Caco-2 (cell line): Measurements from ENCODE around the gene C15orf39. TPM values are rescaled to one million over a fixed set of nuclear protein-coding genes. Genes with fewer than 3 reads are reported as not detected.

ENCODE experiments used
- BruUV-seq: library from RNA; stranded (reverse); fragments of 400-500 nt; replicated peaks from 2 replicates; lab custom pipeline; 2021; lab: Mats Ljungman, UMichigan
- CTCF ChIA-PET: fragments of 300-600 bp; sonication (Branson Sonifier 250); formaldehyde crosslinking; loops from one replicate; lab custom pipeline; 2022; ENCODE audit warnings: antibody characterized with exemption; lab: Charles Lee
- POLR2A ChIA-PET: fragments of 300-600 bp; sonication (Branson Sonifier 250); formaldehyde crosslinking; loops from one replicate; lab custom pipeline; 2022; ENCODE audit warnings: antibody characterized with exemption; lab: Charles Lee
- DNase-seq, 2 experiments: peaks; one replicate each; pipeline versions ENCODE4 v3.0.0 to v3.0.0-alpha.2; 2020 to 2022
- H3K27me3 ChIP-seq: replicated peaks from 2 replicates; pipeline ENCODE4 v1.6.0; 2011; ENCODE audit warnings: low read length; ENCODE audit not compliant: control insufficient read depth, insufficient read depth
- H3K36me3 ChIP-seq: 2 replicates; pipeline ENCODE4 v1.5.1; 2011; ENCODE audit warnings: low read length; ENCODE audit not compliant: control insufficient read depth, insufficient read depth
- H3K4me1 ChIP-seq: fragments of 250-450 bp; sonication (Bioruptor Pico); 2 replicates; pipeline ENCODE4 v1.5.1; 2020; ENCODE audit warnings: mild to moderate bottlenecking
- H3K4me3 ChIP-seq: 2 replicates; pipeline ENCODE4 v1.5.1; 2011; ENCODE audit warnings: low read depth, mild to moderate bottlenecking, control low read depth, low read length
- H3K9me3 ChIP-seq: fragments of 250-450 bp; sonication (Bioruptor Pico); 2 replicates; pipeline ENCODE4 v1.5.1; 2020; ENCODE audit warnings: mild to moderate bottlenecking, moderate library complexity
- H3K27ac Mint-ChIP-seq: one replicate; pipeline ENCODE4 v1.8.0; 2022; ENCODE audit warnings: mixed read lengths; ENCODE audit not compliant: unreplicated experiment
- H3K27me3 Mint-ChIP-seq: one replicate; pipeline ENCODE4 v1.8.0; 2022; ENCODE audit warnings: mixed read lengths; ENCODE audit not compliant: insufficient read depth, unreplicated experiment
- H3K36me3 Mint-ChIP-seq: one replicate; pipeline ENCODE4 v1.8.0; 2022; ENCODE audit warnings: mild to moderate bottlenecking, mixed read lengths; ENCODE audit not compliant: insufficient read depth, unreplicated experiment
- H3K4me1 Mint-ChIP-seq: one replicate; pipeline ENCODE4 v1.8.0; 2022; ENCODE audit warnings: low read depth, mixed read lengths; ENCODE audit not compliant: unreplicated experiment
- H3K4me3 Mint-ChIP-seq: one replicate; pipeline ENCODE4 v1.8.0; 2022; ENCODE audit warnings: mild to moderate bottlenecking, moderate library complexity, mixed read lengths; ENCODE audit not compliant: unreplicated experiment
- H3K9me3 Mint-ChIP-seq: one replicate; pipeline ENCODE4 v1.8.0; 2022; ENCODE audit warnings: mixed read lengths; ENCODE audit not compliant: unreplicated experiment
- CTCF ChIP-seq, 2 experiments: fragments of 200-600 bp in 1 of 2; IDR thresholded peaks; 1 replicate in 1 of 2; 2 replicates in 1 of 2; pipeline versions ENCODE4 v1.5.1 to v1.8.0; 2011 to 2022; ENCODE audit warnings: antibody characterized with exemption in 1 of 2, control low read depth in 1 of 2, inconsistent platforms in 1 of 2, low read depth in 1 of 2, low read length in 1 of 2, mild to moderate bottlenecking in 1 of 2, moderate library complexity in 1 of 2; ENCODE audit not compliant: insufficient read depth in 1 of 2, severe bottlenecking in 1 of 2, unreplicated experiment in 1 of 2
- intact Hi-C: fragments of 100-400 bp; cut with micrococcal nuclease; formaldehyde crosslinking; loops from one replicate; pipeline ENCODE4 v1.10.0; 2022; ENCODE audit not compliant: unreplicated experiment
- total RNA-seq: library from RNA; stranded (reverse); gene quantifications from 2 replicates; pipeline ENCODE4 v1.2.3, GENCODE V29; 2022

The C15orf39 gene
- total RNA-seq, 1 experiment from 2014 or later, result 48.2 TPM

GRCh38 chr15:75206803-75207617 lies 5.3 kb downstream of the C15orf39 start:
- no peak overlapping the region for H3K27ac Mint-ChIP-seq
- CTCF ChIA-PET, result interaction anchor here (0.5 kb wide), 1 partner anchor 192 kb away, joined by 5 read pairs; no protein-coding TSS in a partner anchor
- intact Hi-C loops, result no loop called here
- no peaks in the 10 kb centered on the region for H3K9me3 Mint-ChIP-seq
- no peak overlapping the region for H3K4me3 Mint-ChIP-seq
- DNase-seq, result no peak
- H3K36me3 Mint-ChIP-seq, result peaks cover 66% of the 10 kb centered on the region
- POLR2A ChIA-PET, result no interaction called here
- TF ChIP-seq CTCF (IDR thresholded peaks at IDR 0.05; ENCODE audit: insufficient read depth in 1 of 2, low read depth in 1 of 2, low read length in 1 of 2, severe bottlenecking in 1 of 2, unreplicated experiment in 1 of 2), result no peak
- peaks cover 13% of the 10 kb centered on the region for H3K4me1 Mint-ChIP-seq
- no peak overlapping the region for H3K4me3 ChIP-seq
- H3K36me3 ChIP-seq, result peaks cover 2% of the 10 kb centered on the region
- peaks cover 19% of the 10 kb centered on the region for H3K4me1 ChIP-seq
- H3K27me3 Mint-ChIP-seq, result no peaks in the 10 kb centered on the region
- no peaks in the 10 kb centered on the region for H3K9me3 ChIP-seq
- H3K27me3 ChIP-seq, result no peaks in the 10 kb centered on the region
- BruUV-seq, result no TSS peak

GRCh38 chr15:75207618-75208500 lies 6.2 kb downstream of the C15orf39 start:
- POLR2A ChIA-PET, result interaction anchor here (0.5 kb wide), 1 partner anchor 120 kb away, joined by 6 read pairs; no protein-coding TSS in a partner anchor
- no peak for DNase-seq
- H3K4me1 ChIP-seq, result peaks cover 19% of the 10 kb centered on the region
- no peaks in the 10 kb centered on the region for H3K27me3 Mint-ChIP-seq
- CTCF ChIA-PET, result interaction anchor here (1.2 kb wide), 1 partner anchor 179 kb away, joined by 3 read pairs; no protein-coding TSS in a partner anchor
- peaks cover 3% of the 10 kb centered on the region for H3K36me3 ChIP-seq
- H3K9me3 ChIP-seq, result no peaks in the 10 kb centered on the region
- H3K27ac Mint-ChIP-seq, result no peak overlapping the region
- no peak overlapping the region for H3K4me3 Mint-ChIP-seq
- intact Hi-C loops, result no loop called here
- TF ChIP-seq CTCF (IDR thresholded peaks at IDR 0.05; ENCODE audit: insufficient read depth in 1 of 2, low read depth in 1 of 2, low read length in 1 of 2, severe bottlenecking in 1 of 2, unreplicated experiment in 1 of 2), result no peak
- no peak overlapping the region for H3K4me3 ChIP-seq
- H3K4me1 Mint-ChIP-seq, result peaks cover 13% of the 10 kb centered on the region
- no peaks in the 10 kb centered on the region for H3K27me3 ChIP-seq
- H3K36me3 Mint-ChIP-seq, result peaks cover 71% of the 10 kb centered on the region
- BruUV-seq, result no TSS peak
- H3K9me3 Mint-ChIP-seq, result no peaks in the 10 kb centered on the region
